Globus pallidus (tissue), 1 donor: ENCODE data around the gene RPTOR.

Experiments used
- DNase-seq: peaks from one replicate; pipeline ENCODE4 v3.0.0-alpha.2; 2015; ENCODE audit warnings: low spot score

Gene RPTOR

DNA sequence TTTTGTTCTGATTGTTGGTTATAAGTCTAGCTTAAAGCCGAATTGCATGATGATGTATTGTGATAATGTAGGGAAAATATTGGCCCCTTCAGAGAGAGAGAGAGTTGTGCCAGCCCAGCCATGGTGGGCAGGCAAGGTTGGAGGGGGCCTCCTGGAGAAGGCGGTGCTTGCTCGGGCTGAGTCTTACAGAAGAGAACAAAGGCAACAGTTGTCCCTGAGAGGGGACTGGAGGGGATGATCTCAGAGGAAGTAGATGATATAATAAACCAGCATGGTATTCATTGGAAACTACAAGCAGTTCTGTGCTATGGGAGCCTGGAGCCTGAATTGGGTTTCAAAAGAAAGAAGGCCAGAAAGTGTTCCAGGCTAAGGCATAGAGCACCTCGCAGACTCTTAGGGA is 173.8 kb downstream of the RPTOR start:
- peak; percentile 71 for DNase-seq

GRCh38 chr17:80719449-80719848 is 174.8 kb downstream of the RPTOR start:
- DNase-seq, result no peak

- DNase-seq, result no peak
Measured at GRCh38 chr17:80720610-80721577, 176.3 kb downstream of the RPTOR start.

DNA sequence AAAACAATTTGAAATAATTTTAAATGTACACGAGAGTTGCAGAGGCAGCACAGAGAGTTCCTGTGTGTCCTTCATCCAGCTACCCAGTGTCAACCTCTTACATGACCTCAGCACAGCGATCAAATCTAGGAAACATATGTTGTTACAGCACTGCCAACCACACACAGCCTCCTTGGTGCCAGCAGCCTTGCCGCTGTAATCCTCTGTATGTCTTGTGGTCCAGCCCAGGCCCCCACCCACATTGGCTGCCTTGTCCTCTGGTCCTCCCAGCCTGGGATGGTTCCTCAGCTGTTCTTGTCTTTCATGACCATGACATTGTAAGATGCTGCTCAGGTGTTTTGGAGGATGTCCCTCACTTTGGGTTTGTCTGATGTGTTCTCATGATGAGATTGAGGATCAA is 178.0 kb downstream of the RPTOR start:
- DNase-seq, result no peak

GRCh38 chr17:80724775-80725266 is 180.2 kb downstream of the RPTOR start:
- DNase-seq, result no peak

DNA sequence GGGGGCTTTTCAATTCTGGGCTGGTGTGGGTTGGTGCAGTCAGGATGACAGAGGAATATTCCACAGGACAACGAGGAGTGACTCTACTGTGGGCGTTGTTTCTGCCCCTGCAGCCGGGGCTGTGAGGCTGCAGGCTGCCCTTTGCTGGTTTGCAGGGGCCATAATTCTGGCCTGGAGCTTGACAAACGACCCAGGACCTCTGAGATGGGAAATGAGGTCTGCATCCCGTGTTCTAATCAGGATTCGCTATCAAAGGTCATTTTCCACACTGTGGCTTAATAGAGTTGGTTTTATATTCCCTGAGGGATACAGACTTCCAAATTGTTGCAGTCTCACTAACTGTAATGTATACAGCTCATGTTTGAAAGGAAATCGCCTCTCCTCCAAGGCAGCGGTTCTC is 180.9 kb downstream of the RPTOR start:
- DNase-seq, result no peak

GRCh38 chr17:80726558-80727408 is 182.1 kb downstream of the RPTOR start:
- no peak for DNase-seq

GRCh38 chr17:80727409-80727755 is 182.7 kb downstream of the RPTOR start:
- DNase-seq, result no peak

- DNase-seq, result no peak
Measured at GRCh38 chr17:80729016-80729415, 184.4 kb downstream of the RPTOR start.

- DNase-seq, result no peak
Measured at GRCh38 chr17:80729761-80730160, 185.1 kb downstream of the RPTOR start.

GRCh38 chr17:80730739-80731138 is 186.1 kb downstream of the RPTOR start:
- DNase-seq, result no peak

- no peak for DNase-seq
Measured at GRCh38 chr17:80731323-80731722, 186.7 kb downstream of the RPTOR start.

GRCh38 chr17:80732268-80732667 is 187.6 kb downstream of the RPTOR start:
- DNase-seq, result no peak

- no peak for DNase-seq
Measured at GRCh38 chr17:80737106-80738019, 192.7 kb downstream of the RPTOR start.

DNA sequence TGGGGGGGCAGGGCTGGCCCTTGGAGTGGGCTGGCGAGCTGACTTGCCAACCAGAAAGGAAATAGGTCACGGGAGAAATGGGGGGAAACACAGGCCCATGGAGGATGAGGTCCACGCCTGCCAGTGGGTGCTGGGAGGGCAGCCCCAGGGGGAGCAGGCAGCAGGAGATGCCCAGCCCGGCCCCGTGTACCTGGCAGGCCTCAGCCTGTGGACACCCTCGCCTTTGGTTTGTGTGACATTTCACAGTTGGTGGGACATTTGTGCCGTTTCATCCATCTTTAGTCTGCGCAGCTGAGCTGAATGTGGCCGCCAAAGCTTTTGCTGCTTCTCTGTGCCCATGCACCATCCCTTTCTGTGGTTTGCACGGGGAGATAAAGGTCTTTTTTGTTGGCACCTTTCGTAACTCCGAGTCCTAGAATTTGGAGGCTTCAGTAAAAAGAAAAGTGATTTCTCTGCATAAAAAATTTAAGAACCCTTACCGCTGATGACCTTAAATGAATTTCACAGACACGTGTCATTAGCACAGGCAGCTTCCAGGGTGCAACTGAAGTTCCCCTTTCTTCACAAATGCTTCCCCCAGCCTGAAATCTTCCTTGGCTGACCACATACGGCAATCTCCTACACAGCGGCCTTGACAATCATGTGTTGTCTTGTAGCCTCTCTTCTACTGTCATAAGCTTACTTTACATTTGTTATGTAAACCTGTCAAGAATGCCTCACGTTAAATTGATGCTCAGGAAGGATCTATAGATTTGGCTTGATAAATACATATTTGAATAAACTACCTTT is 193.6 kb downstream of the RPTOR start:
- DNase-seq, result no peak

- DNase-seq, result no peak
Measured at GRCh38 chr17:80738987-80739730, 194.5 kb downstream of the RPTOR start.

- no peak for DNase-seq
Measured at GRCh38 chr17:80740141-80740540, 195.5 kb downstream of the RPTOR start.

DNA sequence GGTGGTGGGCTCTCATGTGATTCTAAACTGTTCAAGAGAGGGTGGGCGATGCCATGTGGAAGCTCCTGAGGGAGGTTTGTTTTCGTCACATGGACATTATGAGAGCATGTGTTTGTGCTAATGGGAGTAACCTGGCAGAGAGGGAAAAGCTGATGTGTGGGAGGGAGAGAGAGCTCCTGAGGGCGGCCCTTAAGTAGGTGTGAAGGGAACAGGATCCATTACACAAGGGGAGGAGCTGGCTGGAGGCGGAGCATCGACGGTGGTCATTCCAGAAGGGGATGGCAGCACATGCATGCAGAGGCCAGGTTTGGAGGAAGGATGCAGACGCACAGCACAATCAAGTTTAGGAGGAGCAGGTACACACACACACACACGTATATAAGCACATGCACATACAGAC is 197.5 kb downstream of the RPTOR start:
- no peak for DNase-seq

DNA sequence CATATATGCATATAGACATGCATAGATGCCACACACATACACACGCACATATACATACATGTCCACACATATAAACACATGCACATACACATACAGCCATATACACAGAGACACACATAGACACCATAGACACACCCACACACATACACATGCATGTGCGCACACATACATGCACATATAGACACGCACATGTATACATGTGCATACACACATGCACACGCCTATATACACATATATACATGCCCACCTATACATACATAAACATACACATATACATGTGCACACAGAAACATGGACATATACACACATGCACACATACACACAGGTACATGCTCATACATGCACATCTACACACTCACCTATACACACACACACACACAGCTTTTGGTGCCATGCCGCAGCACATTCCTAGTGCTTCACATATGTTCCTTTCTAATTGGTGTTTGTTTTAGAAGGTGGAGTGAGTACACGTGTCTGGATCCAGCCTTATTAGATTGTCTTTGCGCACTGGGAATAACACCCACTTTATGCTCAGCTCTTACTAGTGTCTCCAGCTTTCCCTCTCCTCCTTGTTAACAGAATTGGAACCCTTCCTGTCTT is 198.0 kb downstream of the RPTOR start:
- no peak for DNase-seq
